HL-60 (cell line): Measurements from ENCODE around the gene WDR35.
A peak's percentile ranks its signal among the peaks of the same experiment; 100 is the strongest.

ENCODE experiments used
- DNase-seq, 2 experiments: peaks; one replicate each; pipeline ENCODE4 v3.0.0-alpha.2; 2010 to 2020; ENCODE audit warnings: low read depth in 1 of 2, low spot score in 1 of 2
- H3K27ac ChIP-seq: fragments of 250-450 bp; sonication (Bioruptor Pico); replicated peaks from 2 replicates; pipeline ENCODE4 v1.5.1; 2020; ENCODE audit warnings: mild to moderate bottlenecking, moderate library complexity
- H3K27me3 ChIP-seq: fragments of 250-450 bp; sonication (Bioruptor Pico); 2 replicates; pipeline ENCODE4 v1.5.1; 2021; ENCODE audit warnings: mild to moderate bottlenecking, moderate library complexity; ENCODE audit not compliant: insufficient read depth, poor library complexity, severe bottlenecking
- H3K4me3 ChIP-seq: replicated peaks from 2 replicates; pipeline ENCODE4 v1.5.1; 2011; ENCODE audit warnings: mild to moderate bottlenecking, control low read depth, low read length; ENCODE audit not compliant: insufficient read depth
- GABPA ChIP-seq: IDR thresholded peaks from 2 replicates; pipeline ENCODE4 v1.6.1; 2012; ENCODE audit warnings: low read depth
- POLR2AphosphoS5 ChIP-seq: IDR thresholded peaks from 2 replicates; pipeline ENCODE4 v1.6.1; 2012; ENCODE audit warnings: low read depth
- REST ChIP-seq: IDR thresholded peaks from 2 replicates; pipeline ENCODE4 v1.6.1; 2012; ENCODE audit warnings: low read depth; ENCODE audit not compliant: insufficient replicate concordance
- SPI1 ChIP-seq: IDR thresholded peaks from 2 replicates; pipeline ENCODE4 v1.6.1; 2012; ENCODE audit warnings: low read depth, mild to moderate bottlenecking, borderline replicate concordance
- TF ChIP-seq, protein P1 (sequence below): IDR thresholded peaks from one replicate; pipeline ENCODE4 v1.5.1; 2011; ENCODE audit warnings: low read length, control low read depth, inconsistent platforms; ENCODE audit not compliant: insufficient read depth

Gene WDR35

DNA sequence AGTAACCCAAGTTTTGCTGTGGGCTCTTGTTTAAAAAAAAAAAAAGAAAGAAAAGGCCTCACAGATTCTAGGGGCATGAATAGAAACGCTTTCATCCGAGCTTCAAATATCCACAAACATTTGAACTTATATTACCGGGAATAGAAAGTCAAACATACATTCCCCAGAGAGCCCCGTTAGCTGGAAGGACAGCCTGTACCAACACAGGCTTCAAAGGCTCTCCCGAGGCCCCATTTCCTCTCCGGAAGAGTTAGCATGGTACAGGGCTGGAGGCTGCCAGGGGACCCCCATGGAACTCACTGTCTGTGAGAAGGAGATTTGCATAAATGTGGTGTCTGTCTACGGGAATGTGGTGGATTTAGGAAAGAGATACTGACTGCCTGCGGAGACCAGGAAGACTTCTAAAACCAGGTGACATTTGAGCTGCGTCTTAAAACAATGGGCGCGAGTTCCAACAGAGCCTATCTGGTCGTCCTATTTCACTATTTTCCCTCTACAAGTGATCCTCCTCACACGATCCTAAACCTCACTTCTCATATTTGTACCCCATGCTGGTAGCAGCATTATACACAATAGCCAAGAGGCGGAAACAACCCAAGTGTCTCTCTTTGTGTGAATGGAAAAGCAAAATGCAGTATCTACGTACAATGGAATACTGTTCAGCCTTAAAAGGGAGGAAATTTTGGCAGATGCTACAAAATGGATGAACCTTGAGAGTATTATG, 23.4 kb upstream of the WDR35 start:
- no peak overlapping the region for H3K27ac ChIP-seq
- TF ChIP-seq GABPA = no peak
- no peak for TF ChIP-seq SPI1
- no peak for TF ChIP-seq POLR2AphosphoS5
- no peak for TF ChIP-seq REST
- TF ChIP-seq, protein P1, sequence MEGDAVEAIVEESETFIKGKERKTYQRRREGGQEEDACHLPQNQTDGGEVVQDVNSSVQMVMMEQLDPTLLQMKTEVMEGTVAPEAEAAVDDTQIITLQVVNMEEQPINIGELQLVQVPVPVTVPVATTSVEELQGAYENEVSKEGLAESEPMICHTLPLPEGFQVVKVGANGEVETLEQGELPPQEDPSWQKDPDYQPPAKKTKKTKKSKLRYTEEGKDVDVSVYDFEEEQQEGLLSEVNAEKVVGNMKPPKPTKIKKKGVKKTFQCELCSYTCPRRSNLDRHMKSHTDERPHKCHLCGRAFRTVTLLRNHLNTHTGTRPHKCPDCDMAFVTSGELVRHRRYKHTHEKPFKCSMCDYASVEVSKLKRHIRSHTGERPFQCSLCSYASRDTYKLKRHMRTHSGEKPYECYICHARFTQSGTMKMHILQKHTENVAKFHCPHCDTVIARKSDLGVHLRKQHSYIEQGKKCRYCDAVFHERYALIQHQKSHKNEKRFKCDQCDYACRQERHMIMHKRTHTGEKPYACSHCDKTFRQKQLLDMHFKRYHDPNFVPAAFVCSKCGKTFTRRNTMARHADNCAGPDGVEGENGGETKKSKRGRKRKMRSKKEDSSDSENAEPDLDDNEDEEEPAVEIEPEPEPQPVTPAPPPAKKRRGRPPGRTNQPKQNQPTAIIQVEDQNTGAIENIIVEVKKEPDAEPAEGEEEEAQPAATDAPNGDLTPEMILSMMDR = no peak
- H3K4me3 ChIP-seq = no peak overlapping the region
- DNase-seq = no peak
- peaks cover 36% of the 10 kb centered on the region for H3K27me3 ChIP-seq

- Histone ChIP-seq H3K27me3 (peaks cover 36% of the 10 kb centered on the region), H3K27ac (no peak within 1 kb of the TSS), H3K4me3 (peak within 1 kb of the TSS; percentile 28)
- TF ChIP-seq SPI1 (no peak), REST (no peak), GABPA (no peak)
- TF ChIP-seq, protein P1 = no peak
- DNase-seq = no peak
Measured at GRCh38 chr2:20012282-20013125, 22.6 kb upstream of the WDR35 start, which contains the start of gene MATN3. MATN3 (minus strand) TSS chr2:20012668; CDS start chr2:20012631, 37 bp downstream.

DNA sequence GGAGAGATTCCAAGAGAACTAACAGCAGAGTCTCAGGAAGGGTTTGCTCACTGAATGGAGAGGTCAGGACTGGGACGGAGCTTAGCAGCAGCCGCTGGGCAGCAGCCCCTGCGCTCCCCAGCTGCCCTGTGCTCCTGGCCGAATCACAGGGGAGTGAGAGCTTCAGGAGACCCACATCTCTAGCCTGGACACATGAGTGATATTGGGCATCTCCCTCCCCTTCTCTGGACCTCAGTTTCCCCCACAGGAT, 22.1 kb upstream of the WDR35 start:
- DNase-seq = no peak
- TF ChIP-seq POLR2AphosphoS5 (no peak), SPI1 (no peak), REST (no peak), GABPA (no peak)
- TF ChIP-seq, protein P1 = no peak
- Histone ChIP-seq H3K4me3 (no peak overlapping the region), H3K27ac (no peak overlapping the region), H3K27me3 (peaks cover 36% of the 10 kb centered on the region)
